GM15510 (cell line): ENCODE data around the gene ARHGAP33.

Experiments
- POLR2A ChIP-seq: IDR thresholded peaks from 3 replicates; pipeline ENCODE4 v1.6.1; 2011; ENCODE audit warnings: borderline replicate concordance; ENCODE audit not compliant: insufficient read length; ENCODE audit errors: extremely low read depth

The ARHGAP33 gene

GRCh38 chr19:35777086-35777841 is 1.9 kb downstream of the ARHGAP33 start:
- TF ChIP-seq POLR2A = no peak

GRCh38 chr19:35777961-35778360 is 2.6 kb downstream of the ARHGAP33 start:
- no peak for TF ChIP-seq POLR2A

- TF ChIP-seq POLR2A = no peak
Measured at GRCh38 chr19:35779033-35779432, 3.7 kb downstream of the ARHGAP33 start.

GRCh38 chr19:35780058-35780457 is 4.7 kb downstream of the ARHGAP33 start:
- no peak for TF ChIP-seq POLR2A

DNA sequence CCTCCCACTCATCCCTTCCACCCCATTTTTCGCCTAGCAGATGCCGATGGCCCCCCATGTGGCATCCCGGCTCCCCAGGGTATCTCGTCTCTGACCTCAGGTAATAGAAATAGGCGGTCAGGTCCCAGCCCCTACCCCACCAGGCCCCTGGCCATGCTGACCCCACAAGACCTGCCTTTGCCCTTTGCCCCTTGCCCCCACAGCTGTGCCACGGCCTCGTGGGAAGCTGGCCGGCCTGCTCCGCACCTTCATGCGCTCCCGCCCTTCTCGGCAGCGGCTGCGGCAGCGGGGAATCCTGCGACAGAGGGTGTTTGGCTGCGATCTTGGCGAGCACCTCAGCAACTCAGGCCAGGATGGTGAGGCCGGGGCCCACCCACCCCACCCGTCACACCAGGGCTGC is 5.4 kb downstream of the ARHGAP33 start:
- no peak for TF ChIP-seq POLR2A

- TF ChIP-seq POLR2A = no peak
Measured at GRCh38 chr19:35781650-35782049, 6.3 kb downstream of the ARHGAP33 start.

GRCh38 chr19:35782589-35782988 is 7.2 kb downstream of the ARHGAP33 start:
- TF ChIP-seq POLR2A = no peak

DNA sequence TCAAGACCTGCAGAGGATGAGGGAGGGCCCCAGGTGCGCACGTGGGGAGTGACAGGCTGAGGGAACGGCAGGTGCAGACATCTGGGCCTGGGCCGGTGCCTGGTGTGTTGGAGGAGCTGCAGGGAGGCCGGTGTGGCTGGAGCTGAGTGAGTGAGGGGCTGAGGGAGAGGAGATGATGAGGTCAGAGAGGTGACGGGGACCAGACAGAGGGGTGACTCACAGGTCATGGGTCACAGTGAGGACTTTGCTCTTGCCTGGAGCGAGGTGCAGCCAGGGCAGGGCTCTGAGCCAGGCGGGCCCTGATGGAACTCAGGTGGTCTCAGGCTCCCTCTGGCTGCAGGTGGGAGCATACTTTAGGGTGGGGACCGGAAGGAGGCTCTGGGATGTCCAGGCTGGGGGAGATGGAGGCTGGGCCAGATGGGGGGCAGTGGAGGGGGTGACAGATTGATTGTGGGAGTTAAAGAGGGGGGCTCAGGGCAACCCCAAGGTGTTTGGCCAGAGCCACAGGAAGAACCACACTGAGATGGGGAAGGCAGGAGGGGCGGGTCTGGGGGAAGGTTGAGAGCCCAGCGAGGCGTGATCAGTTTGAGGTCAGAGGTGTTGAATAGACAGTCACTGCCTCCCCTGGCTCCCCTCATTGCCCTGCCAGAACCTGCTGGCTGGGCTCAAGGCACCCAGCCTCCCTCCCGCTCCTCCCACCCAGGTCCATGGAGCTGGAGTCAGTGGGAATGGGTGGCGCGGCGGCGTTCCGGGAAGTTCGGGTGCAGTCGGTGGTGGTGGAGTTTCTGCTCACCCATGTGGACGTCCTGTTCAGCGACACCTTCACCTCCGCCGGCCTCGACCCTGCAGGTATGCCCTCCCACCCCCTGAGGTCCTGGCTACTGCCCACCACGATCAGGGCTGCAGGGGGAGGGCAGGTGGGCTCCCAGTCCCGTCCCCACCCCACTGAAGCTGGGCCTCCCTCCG is 8.4 kb downstream of the ARHGAP33 start:
- TF ChIP-seq POLR2A = no peak

DNA sequence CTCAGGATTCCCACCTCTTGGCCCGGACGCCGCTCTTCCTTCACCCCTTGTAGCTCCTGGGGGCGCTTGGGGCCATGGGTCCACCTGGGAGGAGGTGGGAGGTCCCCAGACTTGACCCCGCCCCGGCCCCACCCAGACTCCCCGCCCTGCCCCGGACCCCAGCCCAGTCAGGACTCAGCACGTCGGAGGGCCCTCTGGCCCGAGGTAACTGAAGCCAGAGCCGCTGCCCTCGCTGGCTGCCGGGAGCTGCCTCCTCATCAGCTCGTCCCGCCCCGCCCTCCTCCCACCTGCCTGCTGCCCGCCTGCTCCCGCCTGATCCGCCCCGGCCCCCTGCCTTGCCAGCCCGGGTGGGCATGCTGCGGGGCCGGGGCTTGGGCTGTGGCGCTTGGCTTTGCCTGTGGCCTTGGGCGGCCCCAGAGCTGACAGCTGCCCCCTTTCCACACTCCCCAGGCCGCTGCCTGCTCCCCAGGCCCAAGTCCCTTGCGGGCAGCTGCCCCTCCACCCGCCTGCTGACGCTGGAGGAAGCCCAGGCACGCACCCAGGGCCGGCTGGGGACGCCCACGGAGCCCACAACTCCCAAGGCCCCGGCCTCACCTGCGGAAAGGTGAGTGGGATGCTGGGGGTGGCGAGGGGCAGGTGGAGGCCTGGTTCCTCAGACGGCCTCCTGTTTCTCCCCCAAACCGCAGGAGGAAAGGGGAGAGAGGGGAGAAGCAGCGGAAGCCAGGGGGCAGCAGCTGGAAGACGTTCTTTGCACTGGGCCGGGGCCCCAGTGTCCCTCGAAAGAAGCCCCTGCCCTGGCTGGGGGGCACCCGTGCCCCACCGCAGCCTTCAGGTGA is 9.4 kb downstream of the ARHGAP33 start:
- no peak for TF ChIP-seq POLR2A

GRCh38 chr19:35785339-35785627 is 9.9 kb downstream of the ARHGAP33 start:
- no peak for TF ChIP-seq POLR2A

GRCh38 chr19:35786299-35787160 is 11.2 kb downstream of the ARHGAP33 start:
- TF ChIP-seq POLR2A = no peak

DNA sequence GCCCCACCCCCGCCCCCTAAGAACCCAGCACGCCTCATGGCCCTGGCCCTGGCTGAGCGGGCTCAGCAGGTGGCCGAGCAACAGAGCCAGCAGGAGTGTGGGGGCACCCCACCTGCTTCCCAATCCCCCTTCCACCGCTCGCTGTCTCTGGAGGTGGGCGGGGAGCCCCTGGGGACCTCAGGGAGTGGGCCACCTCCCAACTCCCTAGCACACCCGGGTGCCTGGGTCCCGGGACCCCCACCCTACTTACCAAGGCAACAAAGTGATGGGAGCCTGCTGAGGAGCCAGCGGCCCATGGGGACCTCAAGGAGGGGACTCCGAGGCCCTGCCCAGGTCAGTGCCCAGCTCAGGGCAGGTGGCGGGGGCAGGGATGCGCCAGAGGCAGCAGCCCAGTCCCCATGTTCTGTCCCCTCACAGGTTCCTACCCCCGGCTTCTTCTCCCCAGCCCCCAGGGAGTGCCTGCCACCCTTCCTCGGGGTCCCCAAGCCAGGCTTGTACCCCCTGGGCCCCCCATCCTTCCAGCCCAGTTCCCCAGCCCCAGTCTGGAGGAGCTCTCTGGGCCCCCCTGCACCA is 11.9 kb downstream of the ARHGAP33 start:
- no peak for TF ChIP-seq POLR2A

GRCh38 chr19:35788205-35788960 is 13.0 kb downstream of the ARHGAP33 start:
- no peak for TF ChIP-seq POLR2A
